Ovary (tissue), 9 donors: Measurements from ENCODE around the gene GULP1. TPM values are rescaled to one million over a fixed set of nuclear protein-coding genes. Genes with fewer than 3 reads are reported as not detected.

ENCODE experiments used
- DNase-seq, 5 donors: peaks; one replicate each; pipeline ENCODE4 v3.0.0-alpha.2; 2019 to 2020
- H3K27ac ChIP-seq, 2 donors: fragments of 200-600 bp; one replicate each; pipeline versions ENCODE4 v1.5.1 to v1.8.0; 2019 to 2022
- H3K27me3 ChIP-seq: fragments of 200-600 bp; one replicate; pipeline ENCODE4 v1.8.0; 2022
- H3K36me3 ChIP-seq: fragments of 200-600 bp; sonication (generic); one replicate; pipeline ENCODE4 v1.5.1; 2019
- H3K4me1 ChIP-seq: one replicate; pipeline ENCODE4 v1.8.1; 2013; ENCODE audit warnings: mild to moderate bottlenecking, moderate library complexity; ENCODE audit not compliant: insufficient read depth
- H3K4me3 ChIP-seq: fragments of 200-600 bp; sonication (generic); one replicate; pipeline ENCODE4 v1.5.1; 2017
- H3K9me3 ChIP-seq, 2 donors: fragments of 200-600 bp in 1 of 2; sonication (generic) in 1 of 2; one replicate each; pipeline versions ENCODE4 v1.5.1 to v1.8.1; 2013 to 2019; ENCODE audit warnings: mild to moderate bottlenecking in 1 of 2, moderate library complexity in 1 of 2
- EP300 ChIP-seq: sonication (generic); formaldehyde crosslinking; IDR thresholded peaks from one replicate; pipeline ENCODE4 v1.6.1; 2017; ENCODE audit warnings: antibody characterized with exemption
- POLR2A ChIP-seq: fragments of 450-650 bp; IDR thresholded peaks from one replicate; pipeline ENCODE4 v1.6.1; 2017; ENCODE audit warnings: antibody characterized with exemption, mild to moderate bottlenecking, moderate library complexity
- WGBS, 3 donors: extraction: QIAGEN DNeasy Blood & Tissue Kit in 1 of 3; methylation state at CpG; one replicate each; pipeline versions ENCODE4 v1.1.5 to v1.1.7; 2013 to 2017; 5-methylcytosine and 5-hydroxymethylcytosine counted together
- intact Hi-C, 4 donors: fragments of 100-400 bp; cut with DNase I; formaldehyde crosslinking; loops; one replicate each; pipeline versions ENCODE4 v1.11.0 to v1.15.1; 2022 to 2023
- polyA plus RNA-seq, 2 donors: library from polyadenylated mRNA; stranded (reverse); fragments of 200-250 nt in 1 of 2; fragments of 350-450 nt in 1 of 2; fragmentation: Illumina TruSeq in 1 of 2; extraction: RNeasy Lipid Tissue Mini Kit (QIAGEN cat#74804) in 1 of 2; gene quantifications; one replicate each; pipeline ENCODE4 v1.2.3, GENCODE V29; 2013 to 2014
- total RNA-seq, 7 donors: library from RNA; depleted of rRNA in 2 of 7; stranded (reverse); fragments of >200 nt in 2 of 7; fragmentation: NEBNext Ultra II Directional in 3 of 7; extraction: Animal tissue kit (Norgen Biotek cat#: 25700) in 3 of 7; gene quantifications; one replicate each; pipeline versions ENCODE4 v1.1.0 to v1.2.4, GENCODE V29; 2016 to 2023
- TF ChIP-seq, protein P1 (sequence below), 3 donors: fragments of 450-650 bp in 2 of 3; fragments of 200-600 bp in 1 of 3; IDR thresholded peaks; one replicate each; pipeline versions ENCODE4 v1.5.1 to v1.8.0; 2016 to 2022; ENCODE audit warnings: antibody characterized with exemption in 3 of 3, mild to moderate bottlenecking in 1 of 3
- donor health status: DM: no; HTN: no; CAD: no; lungs with moderate emphysema.
- donor health status: DM: no; HTN: no; CAD: no.
- donor health status: Bipolar disorder and iron deficiency.
- donor health status: DM: yes; HTN: yes; CAD: no.
- donor health status: DM: no; HTN: no; CAD: no.
- donor health status: DM: yes; HTN: yes; CAD: no.

The GULP1 gene
- total and polyA plus RNA-seq, 9 donors = 22.3 to 57.7 (median 42.9) TPM

DNA sequence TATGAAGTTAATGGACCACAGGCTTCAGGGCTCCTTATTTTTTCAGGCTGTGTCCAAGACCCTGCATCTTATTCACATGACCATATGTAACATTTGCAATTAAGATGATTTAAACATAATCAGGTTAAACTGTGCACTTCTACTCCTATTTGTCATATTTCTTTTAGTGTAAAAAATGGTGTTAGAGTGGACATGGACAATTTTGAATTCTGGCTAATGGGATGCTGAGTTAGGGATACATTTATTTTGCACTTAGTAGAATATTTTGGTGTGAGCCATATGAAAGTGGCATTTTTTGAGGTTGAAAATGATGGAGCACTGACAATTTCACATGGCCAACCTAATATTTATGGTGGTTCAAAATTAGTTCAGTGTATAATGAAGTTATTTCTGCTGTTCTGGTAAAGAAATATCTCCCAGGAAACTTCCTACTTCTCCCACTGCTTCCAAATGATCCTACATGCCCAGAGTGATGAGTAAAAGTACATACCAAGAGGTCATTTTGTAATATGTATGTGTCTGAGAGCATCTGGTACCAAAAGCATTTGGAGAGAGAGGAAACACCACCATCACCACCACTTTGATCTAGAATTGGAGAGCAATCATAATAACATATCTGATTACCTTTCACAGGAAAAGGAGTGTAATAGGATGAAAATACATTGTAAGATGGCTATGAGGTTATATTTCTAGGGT is 36.0 kb downstream of the GULP1 start:
- no peak overlapping the region for H3K27ac ChIP-seq
- H3K36me3 ChIP-seq = no peaks in the 10 kb centered on the region
- no peak overlapping the region for H3K4me3 ChIP-seq
- no peaks in the 10 kb centered on the region for H3K9me3 ChIP-seq
- intact Hi-C loops = no loop called here
- TF ChIP-seq POLR2A (no peak), EP300 (no peak)
- TF ChIP-seq, protein P1, sequence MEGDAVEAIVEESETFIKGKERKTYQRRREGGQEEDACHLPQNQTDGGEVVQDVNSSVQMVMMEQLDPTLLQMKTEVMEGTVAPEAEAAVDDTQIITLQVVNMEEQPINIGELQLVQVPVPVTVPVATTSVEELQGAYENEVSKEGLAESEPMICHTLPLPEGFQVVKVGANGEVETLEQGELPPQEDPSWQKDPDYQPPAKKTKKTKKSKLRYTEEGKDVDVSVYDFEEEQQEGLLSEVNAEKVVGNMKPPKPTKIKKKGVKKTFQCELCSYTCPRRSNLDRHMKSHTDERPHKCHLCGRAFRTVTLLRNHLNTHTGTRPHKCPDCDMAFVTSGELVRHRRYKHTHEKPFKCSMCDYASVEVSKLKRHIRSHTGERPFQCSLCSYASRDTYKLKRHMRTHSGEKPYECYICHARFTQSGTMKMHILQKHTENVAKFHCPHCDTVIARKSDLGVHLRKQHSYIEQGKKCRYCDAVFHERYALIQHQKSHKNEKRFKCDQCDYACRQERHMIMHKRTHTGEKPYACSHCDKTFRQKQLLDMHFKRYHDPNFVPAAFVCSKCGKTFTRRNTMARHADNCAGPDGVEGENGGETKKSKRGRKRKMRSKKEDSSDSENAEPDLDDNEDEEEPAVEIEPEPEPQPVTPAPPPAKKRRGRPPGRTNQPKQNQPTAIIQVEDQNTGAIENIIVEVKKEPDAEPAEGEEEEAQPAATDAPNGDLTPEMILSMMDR (IDR thresholded peaks at IDR 0.05) = no peak
- no peaks in the 10 kb centered on the region for H3K4me1 ChIP-seq
- DNase-seq = no peak
- H3K27me3 ChIP-seq = no peaks in the 10 kb centered on the region

DNA sequence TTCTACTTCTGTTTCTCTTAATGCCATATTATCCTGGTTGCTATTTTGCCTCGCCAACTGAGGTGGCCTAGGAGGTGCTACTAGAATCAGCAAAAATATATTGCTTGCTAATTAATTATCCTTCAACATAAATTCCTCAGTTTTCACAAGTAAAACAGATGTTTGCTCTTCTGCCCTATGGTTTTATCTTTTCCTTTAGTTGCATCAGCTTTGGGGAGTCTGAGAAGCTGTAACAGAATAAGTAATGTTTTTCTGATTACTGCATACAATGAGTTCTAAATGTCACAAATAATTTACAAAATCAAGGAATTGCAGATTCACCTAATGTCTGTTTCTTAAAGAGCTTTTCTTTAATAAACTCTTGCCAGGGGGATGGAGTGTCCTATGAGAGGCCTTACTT is 36.7 kb downstream of the GULP1 start:
- Histone ChIP-seq H3K27me3 (no peaks in the 10 kb centered on the region), H3K4me1 (no peaks in the 10 kb centered on the region), H3K9me3 (no peaks in the 10 kb centered on the region), H3K36me3 (no peaks in the 10 kb centered on the region), H3K27ac (no peak overlapping the region), H3K4me3 (no peak overlapping the region)
- intact Hi-C loops = no loop called here
- WGBS, 3 donors = 88 to 96% (median 90%) methylated on average over 1 of the region's 1 CpG
- no peak for TF ChIP-seq POLR2A
- TF ChIP-seq EP300 = no peak
- TF ChIP-seq, protein P1 (IDR thresholded peaks at IDR 0.05) = no peak
- no peak for DNase-seq

DNA sequence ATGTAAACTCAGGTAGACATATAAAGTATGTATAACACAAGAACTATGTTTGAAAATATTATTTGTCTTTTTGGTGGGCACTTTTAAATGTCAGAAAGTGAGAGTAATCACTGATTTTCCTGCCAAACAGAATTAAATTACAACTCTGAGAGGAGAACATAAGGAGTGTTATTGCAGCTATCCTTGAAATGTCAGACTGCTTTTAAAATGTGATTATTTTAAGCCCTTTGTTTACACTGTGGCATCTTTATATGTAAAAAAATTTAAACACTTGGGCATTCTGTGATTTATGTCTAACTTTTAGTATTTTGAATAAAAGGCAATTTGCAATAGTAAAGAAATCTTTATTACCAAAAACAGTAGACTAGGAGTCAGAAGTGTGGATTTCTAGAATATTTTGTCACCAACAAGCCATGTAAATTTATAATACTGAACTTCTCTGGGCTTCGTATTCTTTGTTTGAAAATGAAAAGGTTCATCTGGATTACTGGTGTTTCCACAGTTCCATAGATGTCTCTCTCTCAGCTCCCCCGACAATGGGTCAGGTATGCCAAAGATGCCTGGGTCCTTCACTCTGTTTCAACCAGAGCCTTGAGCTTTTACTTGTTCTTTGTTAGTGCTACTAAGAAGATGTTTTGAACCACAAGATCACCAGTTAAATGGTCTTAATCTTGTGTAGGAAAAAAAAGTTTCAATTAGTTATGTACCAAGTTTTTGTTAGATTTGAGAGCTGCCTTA is 38.8 kb downstream of the GULP1 start:
- WGBS, 3 donors = 80 to 82% (median 81%) methylated on average over 2 of the region's 2 CpGs
- Histone ChIP-seq H3K4me1 (no peaks in the 10 kb centered on the region), H3K27ac (no peak overlapping the region), H3K9me3 (no peaks in the 10 kb centered on the region), H3K36me3 (no peaks in the 10 kb centered on the region), H3K4me3 (no peak overlapping the region), H3K27me3 (no peaks in the 10 kb centered on the region)
- intact Hi-C loops = no loop called here
- TF ChIP-seq, protein P1 (IDR thresholded peaks at IDR 0.05) = no peak
- TF ChIP-seq POLR2A (no peak), EP300 (no peak)
- no peak for DNase-seq

DNA sequence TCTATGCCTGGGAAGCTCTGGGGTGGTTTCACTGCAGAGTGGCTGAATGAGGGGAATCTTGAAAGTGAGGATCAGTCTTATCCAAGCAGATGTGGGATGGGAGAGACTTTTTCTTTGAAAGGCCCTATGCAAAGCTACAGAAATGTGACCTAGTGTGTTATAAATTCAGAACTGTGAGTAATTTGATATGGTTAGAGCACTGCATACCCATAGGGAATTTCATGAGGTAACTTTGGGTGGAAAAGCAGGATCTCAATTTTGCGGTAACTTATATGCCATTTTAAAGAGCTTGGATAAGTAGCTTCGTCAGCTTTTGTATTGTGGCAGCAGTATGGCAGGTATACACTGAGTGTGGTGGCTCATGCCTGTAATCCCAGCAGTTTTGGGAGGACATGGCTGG is 40.9 kb downstream of the GULP1 start:
- Histone ChIP-seq H3K27ac (no peak overlapping the region), H3K9me3 (no peaks in the 10 kb centered on the region), H3K36me3 (no peaks in the 10 kb centered on the region), H3K4me3 (no peak overlapping the region), H3K4me1 (no peaks in the 10 kb centered on the region), H3K27me3 (no peaks in the 10 kb centered on the region)
- 95 to 98% (median 97%) methylated on average over 2 of the region's 2 CpGs for WGBS, 3 donors
- TF ChIP-seq POLR2A (no peak), EP300 (no peak)
- TF ChIP-seq, protein P1 (IDR thresholded peaks at IDR 0.05) = no peak
- intact Hi-C loops = no loop called here
- no peak for DNase-seq
